ENCODE measurements around the gene DNAH8. TPM values are rescaled to one million over a fixed set of nuclear protein-coding genes. Genes with fewer than 3 reads are reported as not detected.

Gene DNAH8
- polyA plus RNA-seq, 3 donors, result not detected

DNA sequence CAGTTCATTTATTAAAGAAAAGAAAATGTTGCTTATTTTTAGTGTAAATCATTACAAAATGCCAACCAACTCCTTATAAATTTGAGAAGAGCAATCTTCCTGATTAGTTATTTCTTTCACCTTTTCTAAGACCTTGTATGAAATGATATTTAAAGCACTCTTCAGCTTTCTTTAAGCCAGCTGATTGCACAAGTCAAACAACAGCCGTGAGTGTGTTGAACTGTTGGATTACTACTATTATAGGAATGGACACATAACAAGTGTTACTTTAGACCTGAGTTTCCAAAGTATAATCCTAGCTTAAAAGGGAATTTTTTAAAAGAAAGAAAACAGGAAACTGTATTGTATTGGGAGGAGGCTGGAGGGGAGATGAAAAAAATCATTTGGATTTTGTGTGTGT lies 306.7 kb downstream of the DNAH8 start:
- peaks cover 4 to 12% (median 9%) of the 10 kb centered on the region in 3 donors for H3K27me3 Mint-ChIP-seq (ENCODE audit: low read depth in 3 of 3)
- H3K27ac Mint-ChIP-seq, result no peak overlapping the region
- no peaks in the 10 kb centered on the region for H3K4me1 Mint-ChIP-seq
- Histone ChIP-seq H3K4me1 (ENCODE audit: control insufficient read depth in 1 of 2, insufficient read depth in 2 of 2, low read length in 2 of 2) (no peaks in the 10 kb centered on the region), H3K9ac (ENCODE audit: insufficient read depth, low read length, poor library complexity, severe bottlenecking) (no peak overlapping the region), H3K9me3 (replicated peaks in 1 of 2; ENCODE audit: control insufficient read depth in 1 of 2, insufficient read depth in 1 of 2, low read length in 2 of 2) (no peaks in the 10 kb centered on the region), H2AFZ (ENCODE audit: insufficient read depth, low read depth, low read length, poor library complexity, severe bottlenecking) (no peak overlapping the region), H3K27me3 (ENCODE audit: control insufficient read depth in 2 of 2, insufficient read depth in 2 of 2, low read length in 2 of 2) (peaks cover 0 to 1% of the 10 kb centered on the region in 2 donors), H3K4me3 (replicated peaks in 1 of 3; ENCODE audit: low read depth in 2 of 3, low read length in 3 of 3) (no peak overlapping the region), H3K36me3 (replicated peaks in 1 of 2; ENCODE audit: control insufficient read depth in 1 of 2, insufficient read depth in 2 of 2, low read length in 2 of 2) (no peaks in the 10 kb centered on the region), H4K20me1 (ENCODE audit: insufficient read depth, low read length) (no peaks in the 10 kb centered on the region), H3K4me2 (replicated peaks; ENCODE audit: extremely low read depth, low read length, poor library complexity, severe bottlenecking) (no peak overlapping the region), H3K79me2 (ENCODE audit: insufficient read depth, low read length) (no peaks in the 10 kb centered on the region), H3K27ac (ENCODE audit: low read depth in 1 of 2, low read length in 2 of 2) (no peak overlapping the region)
- intact Hi-C loops (cut with micrococcal nuclease), result no loop called here
- H3K4me3 Mint-ChIP-seq, result no peak overlapping the region
- no CpG with 5 or more reads among the region's 1 CpG for WGBS (ENCODE audit: insufficient coverage)
- DNase-seq, result no peak
- peaks cover 0 to 1% (median 0%) of the 10 kb centered on the region in 7 donors for H3K9me3 Mint-ChIP-seq
- TF ChIP-seq, protein P1, sequence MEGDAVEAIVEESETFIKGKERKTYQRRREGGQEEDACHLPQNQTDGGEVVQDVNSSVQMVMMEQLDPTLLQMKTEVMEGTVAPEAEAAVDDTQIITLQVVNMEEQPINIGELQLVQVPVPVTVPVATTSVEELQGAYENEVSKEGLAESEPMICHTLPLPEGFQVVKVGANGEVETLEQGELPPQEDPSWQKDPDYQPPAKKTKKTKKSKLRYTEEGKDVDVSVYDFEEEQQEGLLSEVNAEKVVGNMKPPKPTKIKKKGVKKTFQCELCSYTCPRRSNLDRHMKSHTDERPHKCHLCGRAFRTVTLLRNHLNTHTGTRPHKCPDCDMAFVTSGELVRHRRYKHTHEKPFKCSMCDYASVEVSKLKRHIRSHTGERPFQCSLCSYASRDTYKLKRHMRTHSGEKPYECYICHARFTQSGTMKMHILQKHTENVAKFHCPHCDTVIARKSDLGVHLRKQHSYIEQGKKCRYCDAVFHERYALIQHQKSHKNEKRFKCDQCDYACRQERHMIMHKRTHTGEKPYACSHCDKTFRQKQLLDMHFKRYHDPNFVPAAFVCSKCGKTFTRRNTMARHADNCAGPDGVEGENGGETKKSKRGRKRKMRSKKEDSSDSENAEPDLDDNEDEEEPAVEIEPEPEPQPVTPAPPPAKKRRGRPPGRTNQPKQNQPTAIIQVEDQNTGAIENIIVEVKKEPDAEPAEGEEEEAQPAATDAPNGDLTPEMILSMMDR (IDR thresholded peaks at IDR 0.05), result no peak
- no peaks in the 10 kb centered on the region for H3K36me3 Mint-ChIP-seq

DNA sequence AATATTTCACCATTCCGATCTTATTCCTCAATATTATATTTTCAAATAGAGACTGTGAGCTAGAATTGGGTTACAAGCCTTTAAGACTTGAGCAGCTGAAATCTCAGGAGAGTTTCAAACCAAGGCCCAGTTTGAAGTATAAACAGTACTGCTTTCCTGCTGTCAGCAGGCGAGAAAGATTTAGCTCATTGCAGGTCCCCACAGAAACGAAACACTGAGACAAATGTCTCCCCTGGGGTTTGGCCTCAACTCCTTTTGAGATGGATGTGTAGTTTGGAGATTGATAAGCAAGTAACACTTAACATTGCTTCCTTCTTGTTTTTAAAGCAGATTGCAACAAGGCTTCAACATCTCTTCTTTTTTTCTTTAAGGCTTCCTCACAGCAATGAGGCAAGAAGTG lies 311.1 kb downstream of the DNAH8 start:
- H3K27ac ChIP-seq (ENCODE audit: low read depth in 1 of 2, low read length in 2 of 2), result no peak overlapping the region

More for the DNA sequence above, 311.1 kb downstream of the DNAH8 start:
- no peaks in the 10 kb centered on the region for H3K79me2 ChIP-seq (ENCODE audit: insufficient read depth, low read length)
- no peaks in the 10 kb centered on the region for H3K4me1 ChIP-seq (ENCODE audit: control insufficient read depth in 1 of 2, insufficient read depth in 2 of 2, low read length in 2 of 2)
- no peaks in the 10 kb centered on the region for H3K36me3 ChIP-seq (replicated peaks in 1 of 2; ENCODE audit: control insufficient read depth in 1 of 2, insufficient read depth in 2 of 2, low read length in 2 of 2)
- Mint-ChIP-seq H3K4me3 (peak overlapping the region in 1 of 2 donors; percentile 50), H3K4me1 (no peaks in the 10 kb centered on the region), H3K27ac (no peak overlapping the region), H3K36me3 (no peaks in the 10 kb centered on the region), H3K9me3 (no peaks in the 10 kb centered on the region), H3K27me3 (ENCODE audit: low read depth in 3 of 3) (peaks cover 10 to 20% (median 14%) of the 10 kb centered on the region in 3 donors)
- TF ChIP-seq, protein P1 (IDR thresholded peaks at IDR 0.05), result no peak
- H3K9ac ChIP-seq (ENCODE audit: insufficient read depth, low read length, poor library complexity, severe bottlenecking), result no peak overlapping the region
- no peak overlapping the region for H3K4me2 ChIP-seq (replicated peaks; ENCODE audit: extremely low read depth, low read length, poor library complexity, severe bottlenecking)
- no peak for DNase-seq
- WGBS (ENCODE audit: insufficient coverage), result no CpG with 5 or more reads among the region's 3 CpGs
- H4K20me1 ChIP-seq (ENCODE audit: insufficient read depth, low read length), result no peaks in the 10 kb centered on the region
- H3K9me3 ChIP-seq (replicated peaks in 1 of 2; ENCODE audit: control insufficient read depth in 1 of 2, insufficient read depth in 1 of 2, low read length in 2 of 2), result no peaks in the 10 kb centered on the region
- peaks cover 0 to 6% of the 10 kb centered on the region in 2 donors for H3K27me3 ChIP-seq (ENCODE audit: control insufficient read depth in 2 of 2, insufficient read depth in 2 of 2, low read length in 2 of 2)
- H2AFZ ChIP-seq (ENCODE audit: insufficient read depth, low read depth, low read length, poor library complexity, severe bottlenecking), result no peak overlapping the region
- no peak overlapping the region for H3K4me3 ChIP-seq (replicated peaks in 1 of 3; ENCODE audit: low read depth in 2 of 3, low read length in 3 of 3)
- intact Hi-C loops (cut with micrococcal nuclease), result no loop called here

Data from CD14-positive monocyte (primary cell).